ENCODE measurements around the gene THEMIS2.

THEMIS2 gene

GRCh38 chr1:27931759-27932158 lies 59.4 kb downstream of the THEMIS2 start:
- H3K9ac ChIP-seq (ENCODE audit: low read length in 2 of 2), result no peak overlapping the region
- H3K27me3 ChIP-seq (ENCODE audit: control insufficient read depth in 1 of 2, insufficient read depth in 2 of 2, low read length in 2 of 2), result peaks cover 6 to 18% of the 10 kb centered on the region in 2 donors
- no peak overlapping the region for H3K27ac ChIP-seq (ENCODE audit: low read length)
- no peaks in the 10 kb centered on the region for H3K9me3 ChIP-seq (ENCODE audit: control insufficient read depth in 2 of 2, low read length in 2 of 2)
- no peaks in the 10 kb centered on the region for H3K36me3 ChIP-seq (ENCODE audit: control insufficient read depth in 2 of 2, insufficient read depth in 2 of 2, low read length in 2 of 2)
- H3K4me1 ChIP-seq (ENCODE audit: control insufficient read depth, insufficient read depth, low read length), result peaks cover 3% of the 10 kb centered on the region
- no peak overlapping the region for H3K4me3 ChIP-seq (ENCODE audit: low read length in 2 of 2)

GRCh38 chr1:27934818-27935549 lies 62.6 kb downstream of the THEMIS2 start, which contains the start of gene SMPDL3B:
Gene SMPDL3B (plus strand): TSS chr1:27935000. CDS start chr1:27935184, 184 bp downstream.
- no peak within 1 kb of the TSS for H3K9ac ChIP-seq (ENCODE audit: low read length in 2 of 2)
- H3K27ac ChIP-seq (ENCODE audit: low read length), result no peak within 1 kb of the TSS
- no peaks in the 10 kb centered on the region for H3K9me3 ChIP-seq (ENCODE audit: control insufficient read depth in 2 of 2, low read length in 2 of 2)
- no peaks in the 10 kb centered on the region for H3K36me3 ChIP-seq (ENCODE audit: control insufficient read depth in 2 of 2, insufficient read depth in 2 of 2, low read length in 2 of 2)
- H3K27me3 ChIP-seq (ENCODE audit: control insufficient read depth in 1 of 2, insufficient read depth in 2 of 2, low read length in 2 of 2), result peaks cover 6 to 22% of the 10 kb centered on the region in 2 donors
- peak within 1 kb of the TSS in 1 of 2 donors; percentile 15 for H3K4me3 ChIP-seq (ENCODE audit: low read length in 2 of 2)
- peaks cover 3% of the 10 kb centered on the region for H3K4me1 ChIP-seq (ENCODE audit: control insufficient read depth, insufficient read depth, low read length)

- H3K27ac ChIP-seq (ENCODE audit: low read length), result no peak overlapping the region
- H3K9ac ChIP-seq (ENCODE audit: low read length in 2 of 2), result no peak overlapping the region
- no peak overlapping the region for H3K4me3 ChIP-seq (ENCODE audit: low read length in 2 of 2)
- H3K36me3 ChIP-seq (ENCODE audit: control insufficient read depth in 2 of 2, insufficient read depth in 2 of 2, low read length in 2 of 2), result no peaks in the 10 kb centered on the region
- H3K9me3 ChIP-seq (ENCODE audit: control insufficient read depth in 2 of 2, low read length in 2 of 2), result no peaks in the 10 kb centered on the region
- peaks cover 6 to 22% of the 10 kb centered on the region in 2 donors for H3K27me3 ChIP-seq (ENCODE audit: control insufficient read depth in 1 of 2, insufficient read depth in 2 of 2, low read length in 2 of 2)
- H3K4me1 ChIP-seq (ENCODE audit: control insufficient read depth, insufficient read depth, low read length), result peaks cover 3% of the 10 kb centered on the region
These were observed 63.4 kb downstream of the THEMIS2 start for GRCh38 chr1:27935721-27936120.
